ENCODE data around the gene THEM5. TPM values are rescaled to one million over a fixed set of nuclear protein-coding genes. Genes with fewer than 3 reads are reported as not detected.

THEM5 gene
- total and polyA plus RNA-seq, 2 experiments from 2014 or later, result not detected

DNA sequence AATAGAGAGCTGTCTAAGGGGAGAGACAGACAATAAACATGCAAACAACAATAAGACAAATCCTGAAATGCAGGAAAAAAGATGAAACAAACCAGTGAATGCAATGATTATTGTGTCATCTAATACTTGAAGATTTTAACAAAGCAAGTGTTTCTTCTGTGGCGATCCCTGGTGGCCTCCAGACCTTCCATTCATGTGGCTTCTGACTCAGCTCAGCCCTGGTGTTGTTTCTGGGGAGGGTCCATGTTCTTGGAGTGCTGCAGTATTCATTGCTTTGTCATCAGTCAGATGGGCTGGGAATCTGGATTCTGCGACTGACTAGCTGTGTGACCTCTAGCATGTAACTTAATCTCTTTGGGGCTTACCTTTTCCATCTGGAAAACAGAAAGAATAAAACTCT is 12.4 kb downstream of the THEM5 start:
- Histone ChIP-seq H3K27ac (no peak overlapping the region), H3K4me3 (no peak overlapping the region), H3K4me1 (ENCODE audit: low read depth) (no peaks in the 10 kb centered on the region), H3K9me3 (ENCODE audit: low read depth) (no peaks in the 10 kb centered on the region), H3K27me3 (peaks cover 59% of the 10 kb centered on the region), H3K36me3 (no peaks in the 10 kb centered on the region)
- TF ChIP-seq, protein P1, sequence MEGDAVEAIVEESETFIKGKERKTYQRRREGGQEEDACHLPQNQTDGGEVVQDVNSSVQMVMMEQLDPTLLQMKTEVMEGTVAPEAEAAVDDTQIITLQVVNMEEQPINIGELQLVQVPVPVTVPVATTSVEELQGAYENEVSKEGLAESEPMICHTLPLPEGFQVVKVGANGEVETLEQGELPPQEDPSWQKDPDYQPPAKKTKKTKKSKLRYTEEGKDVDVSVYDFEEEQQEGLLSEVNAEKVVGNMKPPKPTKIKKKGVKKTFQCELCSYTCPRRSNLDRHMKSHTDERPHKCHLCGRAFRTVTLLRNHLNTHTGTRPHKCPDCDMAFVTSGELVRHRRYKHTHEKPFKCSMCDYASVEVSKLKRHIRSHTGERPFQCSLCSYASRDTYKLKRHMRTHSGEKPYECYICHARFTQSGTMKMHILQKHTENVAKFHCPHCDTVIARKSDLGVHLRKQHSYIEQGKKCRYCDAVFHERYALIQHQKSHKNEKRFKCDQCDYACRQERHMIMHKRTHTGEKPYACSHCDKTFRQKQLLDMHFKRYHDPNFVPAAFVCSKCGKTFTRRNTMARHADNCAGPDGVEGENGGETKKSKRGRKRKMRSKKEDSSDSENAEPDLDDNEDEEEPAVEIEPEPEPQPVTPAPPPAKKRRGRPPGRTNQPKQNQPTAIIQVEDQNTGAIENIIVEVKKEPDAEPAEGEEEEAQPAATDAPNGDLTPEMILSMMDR (IDR thresholded peaks at IDR 0.05; ENCODE audit: low read depth, low read length), result no peak
- no peak for DNase-seq (ENCODE audit: low read depth in 1 of 2, low spot score in 1 of 2)

GRCh38 chr1:151840421-151840820 is 13.1 kb downstream of the THEM5 start:
- H3K27ac ChIP-seq, result no peak overlapping the region
- TF ChIP-seq, protein P1 (IDR thresholded peaks at IDR 0.05; ENCODE audit: low read depth, low read length), result no peak
- no peaks in the 10 kb centered on the region for H3K36me3 ChIP-seq
- no peaks in the 10 kb centered on the region for H3K9me3 ChIP-seq (ENCODE audit: low read depth)
- no peak for DNase-seq (ENCODE audit: low read depth in 1 of 2, low spot score in 1 of 2)
- H3K4me3 ChIP-seq, result no peak overlapping the region
- H3K27me3 ChIP-seq, result peaks cover 59% of the 10 kb centered on the region
- H3K4me1 ChIP-seq (ENCODE audit: low read depth), result no peaks in the 10 kb centered on the region

GRCh38 chr1:151839457-151840403 is 13.8 kb downstream of the THEM5 start, which contains the start of gene C2CD4D:
C2CD4D (minus strand) TSS chr1:151839820; CDS start chr1:151838989, 831 bp downstream.
- Histone ChIP-seq H3K27ac (no peak within 1 kb of the TSS), H3K9me3 (ENCODE audit: low read depth) (no peaks in the 10 kb centered on the region), H3K36me3 (no peaks in the 10 kb centered on the region), H3K4me3 (peak within 1 kb of the TSS; percentile 30), H3K4me1 (ENCODE audit: low read depth) (no peaks in the 10 kb centered on the region), H3K27me3 (peaks cover 59% of the 10 kb centered on the region)
- TF ChIP-seq, protein P1 (IDR thresholded peaks at IDR 0.05; ENCODE audit: low read depth, low read length), result no peak
- DNase-seq (ENCODE audit: low read depth in 1 of 2, low spot score in 1 of 2), result peak; percentile 22 to 64

DNA sequence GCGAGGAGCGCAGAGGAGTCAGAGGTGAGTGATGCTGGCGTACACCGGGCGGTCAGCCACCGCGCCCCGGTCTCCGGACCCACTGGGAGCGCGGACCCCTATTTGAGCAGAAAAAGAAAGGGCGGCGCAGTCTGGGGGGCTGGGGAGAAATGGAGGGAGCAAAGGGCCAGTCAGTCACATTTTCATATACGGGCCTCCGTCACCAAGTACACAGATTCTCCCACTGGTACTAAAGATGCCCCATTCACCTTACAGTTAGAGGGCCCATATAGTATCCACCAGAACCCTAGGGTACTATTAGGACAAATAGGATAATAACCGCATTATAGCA is 14.5 kb downstream of the THEM5 start:
- Histone ChIP-seq H3K4me3 (peak overlapping the region; percentile 30), H3K4me1 (ENCODE audit: low read depth) (no peaks in the 10 kb centered on the region), H3K9me3 (ENCODE audit: low read depth) (no peaks in the 10 kb centered on the region), H3K27ac (no peak overlapping the region), H3K36me3 (no peaks in the 10 kb centered on the region), H3K27me3 (peaks cover 59% of the 10 kb centered on the region)
- DNase-seq (ENCODE audit: low read depth in 1 of 2, low spot score in 1 of 2), result no peak
- TF ChIP-seq, protein P1 (IDR thresholded peaks at IDR 0.05; ENCODE audit: low read depth, low read length), result no peak

DNA sequence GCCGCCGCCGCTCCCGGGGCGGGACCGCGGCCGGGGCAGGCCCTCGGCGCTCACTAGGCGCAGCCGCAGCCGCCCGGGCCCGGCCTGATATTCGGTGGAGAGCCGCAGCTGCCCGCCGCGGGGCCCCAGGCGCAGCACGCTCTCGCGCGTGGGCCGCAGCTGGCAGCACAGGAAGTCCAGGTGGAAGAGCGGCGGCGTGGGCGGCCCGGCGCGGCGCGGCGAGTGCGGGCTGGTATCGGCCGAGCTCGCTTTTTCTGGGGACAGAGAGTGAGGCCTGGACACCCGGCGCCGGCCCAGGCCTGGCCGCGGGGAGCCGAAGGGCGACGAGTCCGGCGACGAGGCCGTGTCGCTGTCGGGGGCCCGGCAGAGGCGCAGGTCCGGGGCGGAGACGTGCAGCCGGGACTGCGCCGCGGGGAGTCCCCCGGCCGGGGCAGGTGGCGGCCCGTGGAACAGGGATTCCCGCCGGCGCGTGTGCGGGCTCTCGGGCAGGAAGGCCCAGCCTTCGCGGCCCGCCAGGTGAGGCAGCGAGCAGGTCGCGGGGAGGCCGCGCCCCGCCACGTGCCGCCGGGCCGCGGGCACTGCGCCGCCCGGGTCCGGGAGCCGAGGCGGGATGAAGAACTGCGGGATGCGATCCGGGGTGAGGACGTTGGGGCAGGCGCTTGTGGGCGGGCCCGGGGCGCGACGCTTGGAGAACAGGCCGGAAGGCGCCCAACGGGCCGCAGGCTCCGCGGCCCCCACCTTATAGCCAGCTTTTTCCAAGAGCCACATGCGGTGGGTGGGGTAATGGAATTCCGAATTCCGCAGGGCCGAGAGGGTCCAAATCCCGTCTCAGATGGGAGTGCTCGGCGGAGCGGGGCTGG is 15.1 kb downstream of the THEM5 start:
- H3K36me3 ChIP-seq, result no peaks in the 10 kb centered on the region
- H3K9me3 ChIP-seq (ENCODE audit: low read depth), result no peaks in the 10 kb centered on the region
- peak overlapping the region; percentile 30 for H3K4me3 ChIP-seq
- no peak overlapping the region for H3K27ac ChIP-seq
- DNase-seq (ENCODE audit: low read depth in 1 of 2, low spot score in 1 of 2), result peak; percentile 34 to 35
- peaks cover 59% of the 10 kb centered on the region for H3K27me3 ChIP-seq
- no peaks in the 10 kb centered on the region for H3K4me1 ChIP-seq (ENCODE audit: low read depth)
- TF ChIP-seq, protein P1 (IDR thresholded peaks at IDR 0.05; ENCODE audit: low read depth, low read length), result no peak
